ENCODE results near the gene TSC22D3.

Gene TSC22D3

DNA sequence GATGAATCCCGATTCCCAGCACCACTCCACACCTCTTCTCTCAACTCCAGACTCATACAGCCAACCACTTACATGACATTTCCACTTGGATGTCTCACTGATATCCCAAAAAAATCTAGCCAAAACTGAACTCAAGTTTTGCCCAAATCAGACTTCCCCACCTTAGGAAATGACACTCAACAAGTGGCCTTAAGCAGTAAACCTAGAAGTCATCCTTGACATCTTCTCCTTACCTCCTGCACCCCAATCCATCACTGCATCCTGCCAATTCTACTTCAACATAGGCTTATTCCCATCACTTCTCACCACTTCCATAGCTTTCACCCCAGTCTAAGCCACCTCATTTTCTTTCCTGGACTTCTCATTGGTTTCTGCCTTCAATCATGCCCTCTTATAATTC is 108.2 kb downstream of the TSC22D3 start:
- in situ Hi-C loops (cut with MboI; ENCODE audit: low sequenced_read_pairs) = no loop called here

DNA sequence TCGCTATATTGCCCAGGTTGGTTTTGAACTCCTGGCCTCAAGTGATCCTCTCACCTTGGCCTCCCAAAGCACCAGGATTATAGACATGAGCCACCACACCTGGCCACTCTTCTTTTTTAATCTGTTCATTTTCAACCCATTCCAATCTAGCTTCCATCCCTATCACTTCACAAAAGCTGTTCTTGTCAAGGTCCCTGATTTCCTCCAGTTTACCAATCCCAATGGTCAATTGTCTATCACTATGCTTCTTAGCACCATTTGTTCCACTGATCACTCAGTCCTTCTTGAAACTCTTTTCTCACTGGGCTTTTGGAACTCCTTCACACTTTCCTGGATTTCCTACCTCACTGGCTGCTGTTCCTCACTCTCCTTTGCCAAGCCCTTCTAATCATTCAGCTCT is 108.7 kb downstream of the TSC22D3 start:
- in situ Hi-C loops (cut with MboI; ENCODE audit: low sequenced_read_pairs) = no loop called here

Measured in HL-60/S4 (cell line).